Hepatocyte (in vitro differentiated cells): ENCODE data around the gene ACYP2.

Source experiments
- CTCF ChIP-seq: fragments of 200-600 bp; sonication (generic); IDR thresholded peaks from 2 replicates; pipeline ENCODE4 v1.5.1; 2016; ENCODE audit warnings: antibody characterized with exemption, mild to moderate bottlenecking; ENCODE audit not compliant: poor library complexity
- EZH2 ChIP-seq: fragments of 200-600 bp; sonication (generic); IDR thresholded peaks from 2 replicates; pipeline ENCODE4 v1.6.1; 2016; ENCODE audit warnings: antibody characterized with exemption, mild to moderate bottlenecking, borderline replicate concordance
- EZH2phosphoT487 ChIP-seq: fragments of 200-600 bp; sonication (generic); IDR thresholded peaks from one replicate; pipeline ENCODE4 v1.6.1; 2018; ENCODE audit warnings: antibody characterized with exemption, mild to moderate bottlenecking, low read depth, moderate library complexity; ENCODE audit not compliant: unreplicated experiment, severe bottlenecking

GRCh38 chr2:54350426-54350825 is 235.0 kb downstream of the ACYP2 start:
- TF ChIP-seq EZH2 (no peak), EZH2phosphoT487 (no peak), CTCF (no peak)
